GM21367 (cell line): ENCODE measurements around the gene MAGEE2.
"Not testable (repeated sequence)": the region's sequence is repeated elsewhere in the genome, so short reads cannot be mapped to it uniquely, and the experiment has no call there.

Experiments used
- ATAC-seq: cut with Tn5 transposase; IDR thresholded peaks from one replicate; pipeline ENCODE4 v1.9.1; 2021; ENCODE audit not compliant: unreplicated experiment

The MAGEE2 gene

GRCh38 chrX:75784680-75785491 is at the start of gene MAGEE2:
Gene MAGEE2 (minus strand): TSS chrX:75785254. CDS start chrX:75785051, 203 bp downstream.
- no peak for ATAC-seq

GRCh38 chrX:75786290-75786689 is 1.2 kb upstream of the MAGEE2 start:
- no peak for ATAC-seq

GRCh38 chrX:75781611-75782010 is 3.4 kb downstream of the MAGEE2 start:
- no peak for ATAC-seq

DNA sequence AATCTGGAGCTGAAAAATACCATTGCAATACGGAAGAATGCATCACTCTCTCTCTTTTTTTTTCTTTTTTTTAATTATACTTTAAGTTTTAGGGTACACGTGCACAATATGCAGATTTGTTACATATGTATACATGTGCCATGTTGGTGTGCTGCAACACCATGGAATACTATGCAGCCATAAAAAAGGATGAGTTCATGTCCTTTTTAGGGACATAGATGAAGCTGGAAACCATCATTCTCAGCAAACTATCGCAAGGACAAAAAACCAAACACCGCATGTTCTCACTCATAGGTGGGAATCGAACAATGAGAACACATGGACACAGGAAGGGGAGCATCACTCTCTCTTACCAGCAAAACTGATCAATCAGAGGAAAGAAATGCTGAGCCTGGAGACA is 17.0 kb downstream of the MAGEE2 start:
- ATAC-seq, result not testable (repeated sequence)

GRCh38 chrX:75748431-75748830 is 36.6 kb downstream of the MAGEE2 start:
- no peak for ATAC-seq

DNA sequence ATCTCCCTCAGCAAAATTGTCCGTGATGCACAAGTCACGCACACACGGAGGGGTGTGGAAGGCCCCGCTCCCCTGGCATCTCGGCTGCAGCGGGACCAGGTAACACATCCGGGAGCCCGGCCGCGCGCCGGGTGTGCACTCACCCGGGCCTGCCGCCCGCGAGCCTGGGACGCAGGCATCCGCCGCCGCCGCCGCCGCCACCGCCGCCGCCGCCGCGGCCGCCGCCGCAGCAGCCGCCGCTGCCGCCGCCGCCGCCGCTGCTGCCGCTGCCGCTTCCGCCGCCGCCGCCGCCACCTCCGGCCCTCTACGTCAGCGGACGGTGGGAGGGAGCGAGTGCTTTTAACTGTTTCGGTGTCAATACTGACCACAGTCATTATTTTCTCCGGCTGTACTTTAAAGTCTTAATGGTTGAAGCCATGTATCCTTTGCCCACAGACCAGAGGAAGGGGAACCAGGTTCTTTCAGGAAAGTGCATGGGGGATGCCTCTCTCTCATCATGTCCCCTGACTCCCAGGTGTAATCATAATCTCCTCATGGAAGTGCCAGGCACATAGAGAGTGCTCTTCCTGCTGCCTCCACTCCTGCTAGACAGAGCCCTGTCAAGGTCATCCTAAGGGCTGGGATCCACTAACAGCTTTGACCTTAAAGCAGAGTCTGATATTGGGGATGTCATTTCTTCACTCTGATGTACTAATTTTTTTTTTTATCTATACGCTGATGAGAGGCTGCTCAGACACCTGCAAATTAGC is 38.0 kb downstream of the MAGEE2 start:
- peak; percentile 77 for ATAC-seq
